ENCODE results near the gene RAB41. TPM values are rescaled to one million over a fixed set of nuclear protein-coding genes. Genes with fewer than 3 reads are reported as not detected.
"Not testable (repeated sequence)": the region's sequence is repeated elsewhere in the genome, so short reads cannot be mapped to it uniquely, and the experiment has no call there.

The RAB41 gene
- polyA plus RNA-seq, 1 experiment = not detected

DNA sequence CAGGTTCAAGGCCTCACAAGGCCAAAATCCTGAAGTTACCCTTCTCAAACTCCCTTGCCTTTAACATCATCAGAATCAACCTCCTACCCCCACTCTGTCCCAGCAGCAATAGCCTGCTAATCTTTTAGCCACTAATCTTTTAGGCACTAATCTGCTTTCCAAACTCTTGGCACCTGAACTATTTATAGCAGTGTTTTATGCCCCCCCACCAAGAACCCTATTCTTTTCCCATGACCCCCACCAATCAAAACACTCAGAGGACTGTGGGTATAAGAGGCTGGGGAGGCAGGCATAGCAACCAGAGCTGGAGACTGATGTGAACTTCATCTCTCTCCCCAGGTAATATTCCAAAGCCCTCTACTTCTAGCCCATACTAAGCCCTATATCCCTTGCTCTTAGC, 13.9 kb upstream of the RAB41 start, which contains the start of gene ARR3:
ARR3 (plus strand) TSS at position 301 of the 400 bp plus-strand sequence. CDS start 1,052 bp downstream, outside the sequence.
- TF ChIP-seq, protein P1, sequence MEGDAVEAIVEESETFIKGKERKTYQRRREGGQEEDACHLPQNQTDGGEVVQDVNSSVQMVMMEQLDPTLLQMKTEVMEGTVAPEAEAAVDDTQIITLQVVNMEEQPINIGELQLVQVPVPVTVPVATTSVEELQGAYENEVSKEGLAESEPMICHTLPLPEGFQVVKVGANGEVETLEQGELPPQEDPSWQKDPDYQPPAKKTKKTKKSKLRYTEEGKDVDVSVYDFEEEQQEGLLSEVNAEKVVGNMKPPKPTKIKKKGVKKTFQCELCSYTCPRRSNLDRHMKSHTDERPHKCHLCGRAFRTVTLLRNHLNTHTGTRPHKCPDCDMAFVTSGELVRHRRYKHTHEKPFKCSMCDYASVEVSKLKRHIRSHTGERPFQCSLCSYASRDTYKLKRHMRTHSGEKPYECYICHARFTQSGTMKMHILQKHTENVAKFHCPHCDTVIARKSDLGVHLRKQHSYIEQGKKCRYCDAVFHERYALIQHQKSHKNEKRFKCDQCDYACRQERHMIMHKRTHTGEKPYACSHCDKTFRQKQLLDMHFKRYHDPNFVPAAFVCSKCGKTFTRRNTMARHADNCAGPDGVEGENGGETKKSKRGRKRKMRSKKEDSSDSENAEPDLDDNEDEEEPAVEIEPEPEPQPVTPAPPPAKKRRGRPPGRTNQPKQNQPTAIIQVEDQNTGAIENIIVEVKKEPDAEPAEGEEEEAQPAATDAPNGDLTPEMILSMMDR (IDR thresholded peaks at IDR 0.05; ENCODE audit: low read depth, low read length) = no peak
- Histone ChIP-seq H3K27me3 (ENCODE audit: control insufficient read depth, insufficient read depth, low read length) (no peaks in the 10 kb centered on the region), H3K27ac (ENCODE audit: low read depth, low read length) (no peak within 1 kb of the TSS), H3K4me3 (ENCODE audit: low read depth, low read length) (no peak within 1 kb of the TSS), H3K9me3 (ENCODE audit: control insufficient read depth, insufficient read depth, low read length) (no peaks in the 10 kb centered on the region)
- CTCF ChIA-PET = no interaction called here
- no peak for DNase-seq (ENCODE audit: low read depth, low spot score)
- POLR2A ChIA-PET = no interaction called here

DNA sequence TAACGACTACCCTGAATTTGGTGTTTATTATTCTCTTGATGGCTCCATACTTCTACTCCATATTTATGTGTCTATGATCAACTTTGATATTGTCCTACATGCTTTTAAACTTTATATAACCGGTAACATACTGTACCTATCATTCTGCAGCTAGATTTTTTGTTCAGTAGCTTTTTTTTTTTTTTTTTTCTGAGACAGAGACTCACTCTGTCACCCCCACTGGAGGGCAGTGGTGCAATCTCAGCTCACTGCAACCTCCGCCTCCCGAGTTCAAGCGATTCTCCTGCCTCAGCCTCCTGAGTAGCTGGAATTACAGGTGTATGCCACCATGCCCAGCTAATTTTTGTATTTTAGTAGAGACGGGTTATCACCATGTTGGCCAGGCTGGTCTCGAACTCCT, 7.9 kb upstream of the RAB41 start:
- CTCF ChIA-PET = interaction anchor here (0.6 to 1.0 kb wide), 3 partner anchors 97 to 140 kb away, joined by 3 to 4 read pairs (median 4); partner anchors contain the start of gene DGAT2L6
- H3K27ac ChIP-seq (ENCODE audit: low read depth, low read length); H3K27me3 ChIP-seq (ENCODE audit: control insufficient read depth, insufficient read depth, low read length); DNase-seq (ENCODE audit: low read depth, low spot score); H3K4me3 ChIP-seq (ENCODE audit: low read depth, low read length); H3K9me3 ChIP-seq (ENCODE audit: control insufficient read depth, insufficient read depth, low read length); POLR2A ChIA-PET: not testable (repeated sequence)

- ChIA-PET CTCF (no interaction called here), POLR2A (no interaction called here)
- TF ChIP-seq, protein P1 (IDR thresholded peaks at IDR 0.05; ENCODE audit: low read depth, low read length) = no peak
- no peaks in the 10 kb centered on the region for H3K27me3 ChIP-seq (ENCODE audit: control insufficient read depth, insufficient read depth, low read length)
- no peak for DNase-seq (ENCODE audit: low read depth, low spot score)
- no peak overlapping the region for H3K4me3 ChIP-seq (ENCODE audit: low read depth, low read length)
- H3K9me3 ChIP-seq (ENCODE audit: control insufficient read depth, insufficient read depth, low read length) = no peaks in the 10 kb centered on the region
- H3K27ac ChIP-seq (ENCODE audit: low read depth, low read length) = no peak overlapping the region
Measured at GRCh38 chrX:70279081-70279480, 2.9 kb upstream of the RAB41 start.

GRCh38 chrX:70280573-70280972, 1.4 kb upstream of the RAB41 start:
- H3K4me3 ChIP-seq (ENCODE audit: low read depth, low read length) = no peak overlapping the region
- no peaks in the 10 kb centered on the region for H3K27me3 ChIP-seq (ENCODE audit: control insufficient read depth, insufficient read depth, low read length)
- no peak for DNase-seq (ENCODE audit: low read depth, low spot score)
- TF ChIP-seq, protein P1 (IDR thresholded peaks at IDR 0.05; ENCODE audit: low read depth, low read length) = no peak
- ChIA-PET POLR2A (interaction anchor here (1.0 kb wide), 1 partner anchor 9 kb away, joined by 4 read pairs; the partner anchor contains the start of genes KIF4A and PDZD11), CTCF (no interaction called here)
- no peak overlapping the region for H3K27ac ChIP-seq (ENCODE audit: low read depth, low read length)
- no peaks in the 10 kb centered on the region for H3K9me3 ChIP-seq (ENCODE audit: control insufficient read depth, insufficient read depth, low read length)

- no peak for DNase-seq (ENCODE audit: low read depth, low spot score)
- CTCF ChIA-PET = interaction anchor here (3.5 kb wide), 1 partner anchor 156 kb away, joined by 16 read pairs; the partner anchor contains the start of gene IGBP1
- POLR2A ChIA-PET = interaction anchor here (1.7 kb wide), 1 partner anchor 156 kb away, joined by 7 read pairs; the partner anchor contains the start of gene IGBP1
- no peaks in the 10 kb centered on the region for H3K9me3 ChIP-seq (ENCODE audit: control insufficient read depth, insufficient read depth, low read length)
- H3K27me3 ChIP-seq (ENCODE audit: control insufficient read depth, insufficient read depth, low read length) = no peaks in the 10 kb centered on the region
- H3K4me3 ChIP-seq (ENCODE audit: low read depth, low read length) = peak overlapping the region; percentile 79
- TF ChIP-seq, protein P1 (IDR thresholded peaks at IDR 0.05; ENCODE audit: low read depth, low read length) = no peak
- H3K27ac ChIP-seq (ENCODE audit: low read depth, low read length) = peak overlapping the region; percentile 31
Measured at GRCh38 chrX:70289168-70289792, 7.3 kb downstream of the RAB41 start.

Measured in AG04450 (cell line).